GM21447 (cell line): Measurements from ENCODE around the gene SGPL1.

Experiments used
- ATAC-seq: cut with Tn5 transposase; IDR thresholded peaks from one replicate; pipeline ENCODE4 v1.9.1; 2021; ENCODE audit not compliant: unreplicated experiment

Gene SGPL1

GRCh38 chr10:70872291-70872690, 56.5 kb downstream of the SGPL1 start:
- no peak for ATAC-seq

GRCh38 chr10:70874061-70874460, 58.3 kb downstream of the SGPL1 start:
- ATAC-seq = no peak

GRCh38 chr10:70879207-70879606, 63.5 kb downstream of the SGPL1 start:
- no peak for ATAC-seq

GRCh38 chr10:70880077-70880534, 64.4 kb downstream of the SGPL1 start:
- ATAC-seq = no peak

GRCh38 chr10:70884741-70885140, 69.0 kb downstream of the SGPL1 start:
- ATAC-seq = no peak

- ATAC-seq = no peak
Observed at GRCh38 chr10:70885481-70885880, 69.7 kb downstream of the SGPL1 start.

- no peak for ATAC-seq
Observed at GRCh38 chr10:70885931-70886903, 70.5 kb downstream of the SGPL1 start.

- ATAC-seq = no peak
Observed at GRCh38 chr10:70886921-70887665, 71.3 kb downstream of the SGPL1 start.

GRCh38 chr10:70887804-70888800, 72.4 kb downstream of the SGPL1 start, which contains the start of gene PCBD1:
Gene PCBD1 (minus strand): TSS chr10:70888565. CDS start chr10:70888533, 32 bp downstream.
- ATAC-seq = peak; percentile 78

- no peak for ATAC-seq
Observed at GRCh38 chr10:70889291-70889690, 73.5 kb downstream of the SGPL1 start.

- no peak for ATAC-seq
Observed at GRCh38 chr10:70890917-70891431, 75.2 kb downstream of the SGPL1 start.

GRCh38 chr10:70891627-70892026, 75.9 kb downstream of the SGPL1 start:
- ATAC-seq = no peak

GRCh38 chr10:70892631-70893030, 76.9 kb downstream of the SGPL1 start:
- ATAC-seq = no peak

- ATAC-seq = no peak
Observed at GRCh38 chr10:70893227-70894006, 77.7 kb downstream of the SGPL1 start.

GRCh38 chr10:70894416-70894815, 78.7 kb downstream of the SGPL1 start:
- ATAC-seq = no peak

GRCh38 chr10:70896551-70896950, 80.8 kb downstream of the SGPL1 start:
- ATAC-seq = no peak

- no peak for ATAC-seq
Observed at GRCh38 chr10:70898687-70899086, 82.9 kb downstream of the SGPL1 start.

- ATAC-seq = no peak
Observed at GRCh38 chr10:70899096-70899495, 83.3 kb downstream of the SGPL1 start.

GRCh38 chr10:70901276-70901878, 85.6 kb downstream of the SGPL1 start:
- no peak for ATAC-seq
